Measurements from ENCODE around the gene NT5M. TPM values are rescaled to one million over a fixed set of nuclear protein-coding genes. Genes with fewer than 3 reads are reported as not detected.
A peak's percentile ranks its signal among the peaks of the same experiment; 100 is the strongest.

Gene NT5M
- total RNA-seq, 2 donors from 2014 or later = 1.2 to 1.3 TPM

DNA sequence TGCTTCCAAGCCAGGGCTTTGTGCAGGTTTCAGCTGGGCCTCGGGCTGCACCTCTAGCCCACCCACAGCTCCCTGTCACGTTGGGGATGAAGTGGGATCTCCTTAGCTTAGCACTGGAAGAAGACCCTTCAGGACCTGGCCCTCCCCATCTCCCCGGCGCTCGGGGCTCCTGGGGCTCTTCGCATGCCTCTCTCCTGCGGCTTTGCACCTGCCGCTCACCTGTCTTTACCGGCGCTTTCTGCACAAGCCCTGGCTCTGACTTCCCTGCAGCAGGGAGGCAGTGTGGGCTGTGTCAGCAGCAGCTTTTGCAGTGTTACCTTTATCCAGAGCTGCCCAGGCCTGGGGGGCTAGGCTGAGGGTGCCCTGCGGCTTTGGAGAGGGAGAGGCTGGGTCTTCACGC is 52.3 kb downstream of the NT5M start:
- no peak overlapping the region for H3K4me3 ChIP-seq
- intact Hi-C loops (cut with DNase I) = loop anchor here (5.0 kb wide), 1 partner anchor 142 kb away; the partner anchor contains the start of gene RASD1
- no peak overlapping the region for H3K27ac ChIP-seq
- DNase-seq = no peak
- H3K9ac ChIP-seq (ENCODE audit: low read depth in 2 of 2, low read length in 2 of 2) = no peak overlapping the region
- no peak for TF ChIP-seq CTCF (IDR thresholded peaks at IDR 0.05)
- no peaks in the 10 kb centered on the region for H3K36me3 ChIP-seq
- no peaks in the 10 kb centered on the region for H3K9me3 ChIP-seq
- H3K4me1 ChIP-seq = no peaks in the 10 kb centered on the region
- no peaks in the 10 kb centered on the region for H3K27me3 ChIP-seq

DNA sequence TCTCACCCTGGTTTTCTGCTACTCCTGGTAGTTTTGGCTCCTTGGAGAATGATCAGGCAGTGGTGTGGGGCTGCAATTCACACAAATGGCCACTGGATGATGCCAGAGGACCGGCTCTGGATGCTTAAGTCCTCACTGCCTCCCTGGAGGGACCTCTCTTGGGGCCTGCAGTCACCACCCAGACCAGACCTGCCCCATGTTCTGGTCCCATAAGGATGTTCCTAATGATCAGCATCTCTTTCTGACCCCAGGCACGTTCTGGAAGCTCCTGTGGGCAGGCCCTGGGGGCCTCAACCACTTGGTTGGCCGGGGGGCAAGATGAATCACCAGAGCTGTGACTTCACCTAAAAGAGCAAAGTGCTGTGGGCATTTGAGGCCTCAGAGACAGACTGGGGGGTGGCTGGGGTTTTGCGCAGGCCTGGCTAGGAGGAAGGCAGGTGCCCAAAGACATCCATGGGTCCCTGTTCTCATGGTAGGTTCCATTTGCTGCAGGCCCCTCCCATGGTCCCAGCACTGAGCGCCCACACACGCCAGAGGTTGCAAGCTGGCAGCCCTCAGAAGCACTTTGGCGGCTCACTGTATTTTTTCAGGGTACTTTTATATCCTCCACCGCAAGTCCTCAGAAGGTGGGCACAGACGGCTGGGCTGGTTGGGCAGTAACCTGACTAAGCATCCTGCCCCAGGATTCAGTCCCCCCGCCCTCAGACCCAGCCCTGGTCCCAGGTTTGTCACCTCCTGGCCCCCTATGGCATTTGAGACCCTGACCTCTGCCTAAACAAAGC is 53.2 kb downstream of the NT5M start:
- H3K9me3 ChIP-seq = no peaks in the 10 kb centered on the region
- no peak overlapping the region for H3K9ac ChIP-seq (ENCODE audit: low read depth in 2 of 2, low read length in 2 of 2)
- H3K4me1 ChIP-seq = no peaks in the 10 kb centered on the region
- intact Hi-C loops (cut with DNase I) = loop anchor here (1.0 to 5.0 kb wide), 3 partner anchors 141 to 286 kb away; partner anchors contain the start of gene RASD1
- H3K4me3 ChIP-seq = no peak overlapping the region
- peak; percentile 99 for TF ChIP-seq CTCF (IDR thresholded peaks at IDR 0.05)
- H3K27me3 ChIP-seq = no peaks in the 10 kb centered on the region
- no peak overlapping the region for H3K27ac ChIP-seq
- H3K36me3 ChIP-seq = no peaks in the 10 kb centered on the region
- peak; percentile 76 for DNase-seq

GRCh38 chr17:17356931-17357270 is 53.7 kb downstream of the NT5M start:
- Histone ChIP-seq H3K9ac (ENCODE audit: low read depth in 2 of 2, low read length in 2 of 2) (no peak overlapping the region), H3K4me3 (no peak overlapping the region), H3K27me3 (no peaks in the 10 kb centered on the region), H3K27ac (no peak overlapping the region), H3K9me3 (no peaks in the 10 kb centered on the region), H3K4me1 (no peaks in the 10 kb centered on the region), H3K36me3 (no peaks in the 10 kb centered on the region)
- no peak for TF ChIP-seq CTCF (IDR thresholded peaks at IDR 0.05)
- DNase-seq = no peak
- intact Hi-C loops (cut with DNase I) = loop anchor here (1.0 to 5.0 kb wide), 3 partner anchors 140 to 285 kb away; partner anchors contain the start of gene RASD1

DNA sequence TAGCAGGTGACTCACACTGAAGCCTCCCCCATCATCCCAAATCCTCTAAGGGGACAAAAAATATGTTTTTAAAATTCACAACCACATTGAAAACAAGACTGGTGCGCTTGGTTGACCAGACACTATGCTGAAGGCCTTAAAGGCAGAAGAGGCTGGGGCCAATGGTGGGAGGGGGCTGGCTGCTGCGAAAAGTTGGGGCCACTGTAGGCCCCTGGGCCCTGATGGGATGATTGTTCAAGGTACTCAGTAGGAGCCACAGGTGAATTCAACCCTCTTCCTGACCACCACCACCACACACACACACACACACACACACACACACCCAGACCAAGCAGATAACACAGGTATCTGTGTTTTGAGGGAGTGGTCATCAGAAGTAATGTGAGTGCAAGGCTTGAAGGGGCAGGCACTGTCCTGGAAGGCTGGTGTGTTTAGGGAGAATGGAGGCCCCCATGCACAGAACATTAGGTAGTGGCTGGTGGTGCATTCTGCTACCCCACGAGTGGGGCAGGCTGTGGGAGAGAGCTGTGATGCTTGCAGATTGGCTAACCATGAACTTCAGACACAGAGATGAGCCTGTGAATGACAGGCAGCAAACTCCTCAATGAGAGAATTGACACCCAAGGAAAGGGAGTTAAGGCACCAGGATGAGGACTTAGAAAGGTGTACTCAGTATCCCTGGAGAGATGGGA is 55.0 kb downstream of the NT5M start:
- intact Hi-C loops (cut with DNase I) = loop anchor here (5.0 kb wide), 1 partner anchor 139 kb away; the partner anchor contains the start of gene RASD1
- no peak overlapping the region for H3K27ac ChIP-seq
- no peaks in the 10 kb centered on the region for H3K9me3 ChIP-seq
- no peaks in the 10 kb centered on the region for H3K27me3 ChIP-seq
- no peak overlapping the region for H3K4me3 ChIP-seq
- TF ChIP-seq CTCF (IDR thresholded peaks at IDR 0.05) = no peak
- DNase-seq = no peak
- H3K9ac ChIP-seq (ENCODE audit: low read depth in 2 of 2, low read length in 2 of 2) = no peak overlapping the region
- no peaks in the 10 kb centered on the region for H3K36me3 ChIP-seq
- no peaks in the 10 kb centered on the region for H3K4me1 ChIP-seq

GRCh38 chr17:17358866-17359265 is 55.7 kb downstream of the NT5M start:
- H3K9me3 ChIP-seq = no peaks in the 10 kb centered on the region
- no peak for DNase-seq
- no peak overlapping the region for H3K27ac ChIP-seq
- no peaks in the 10 kb centered on the region for H3K4me1 ChIP-seq
- intact Hi-C loops (cut with DNase I) = loop anchor here (5.0 kb wide), 1 partner anchor 138 kb away; the partner anchor contains the start of gene RASD1
- no peak overlapping the region for H3K4me3 ChIP-seq
- no peaks in the 10 kb centered on the region for H3K27me3 ChIP-seq
- H3K9ac ChIP-seq (ENCODE audit: low read depth in 2 of 2, low read length in 2 of 2) = no peak overlapping the region
- H3K36me3 ChIP-seq = no peaks in the 10 kb centered on the region
- no peak for TF ChIP-seq CTCF (IDR thresholded peaks at IDR 0.05)

Data from colonic mucosa (tissue), 4 donors.